Prostate gland (tissue), 2 donors: ENCODE results near the gene PARG. TPM values are rescaled to one million over a fixed set of nuclear protein-coding genes. Genes with fewer than 3 reads are reported as not detected.

Experiments used
- DNase-seq: peaks from one replicate; pipeline ENCODE4 v3.0.0-alpha.2; 2019; ENCODE audit warnings: low spot score
- H3K27ac ChIP-seq, 2 donors: fragments of 200-600 bp; sonication (generic); 2 replicates each; pipeline ENCODE4 v1.5.1; 2017 to 2019
- H3K27me3 ChIP-seq: fragments of 200-600 bp; sonication (generic); replicated peaks from 2 replicates; pipeline ENCODE4 v1.5.1; 2019; ENCODE audit not compliant: insufficient read depth
- H3K36me3 ChIP-seq, 2 donors: fragments of 200-600 bp; sonication (generic); 1 replicate in 1 of 2; 2 replicates in 1 of 2; pipeline versions ENCODE4 v1.5.1 to v1.8.1; 2017 to 2019
- H3K4me1 ChIP-seq: fragments of 200-600 bp; sonication (generic); replicated peaks from 2 replicates; pipeline ENCODE4 v1.5.1; 2019
- H3K4me3 ChIP-seq, 2 donors: fragments of 200-600 bp; sonication (generic); 2 replicates each; pipeline ENCODE4 v1.5.1; 2017 to 2019
- H3K9me3 ChIP-seq: fragments of 200-600 bp; sonication (generic); 2 replicates; pipeline ENCODE4 v1.5.1; 2017
- CTCF ChIP-seq, 4 experiments: fragments of 200-600 bp in 2 of 4; fragments of 450-650 bp in 2 of 4; sonication (generic) in 2 of 4; IDR thresholded peaks; 1 replicate in 3 of 4; 2 replicates in 1 of 4; pipeline ENCODE4 v1.5.1; 2016 to 2019; ENCODE audit warnings: antibody characterized with exemption in 4 of 4, mild to moderate bottlenecking in 2 of 4, moderate library complexity in 2 of 4
- POLR2A ChIP-seq: fragments of 450-650 bp; IDR thresholded peaks from one replicate; pipeline ENCODE4 v1.6.1; 2016; ENCODE audit warnings: antibody characterized with exemption, mild to moderate bottlenecking
- POLR2AphosphoS5 ChIP-seq: sonication (generic); formaldehyde crosslinking; IDR thresholded peaks from one replicate; pipeline ENCODE4 v1.6.1; 2017; ENCODE audit warnings: antibody characterized with exemption
- WGBS: methylation state at CpG from one replicate; pipeline ENCODE4 v1.1.5; 2018; 5-methylcytosine and 5-hydroxymethylcytosine counted together
- intact Hi-C: fragments of 100-400 bp; cut with DNase I; formaldehyde crosslinking; loops from one replicate; pipeline ENCODE4 v1.14.2; 2022
- total RNA-seq, 2 donors: library from RNA; depleted of rRNA; stranded (reverse); fragments of >200 nt; gene quantifications; one replicate each; pipeline ENCODE4 v1.1.0, GENCODE V29; 2016

The PARG gene
- total RNA-seq, 2 donors from 2014 or later, result 19.4 to 37.4 TPM

- intact Hi-C loops, result no loop called here
- Histone ChIP-seq H3K36me3 (no peaks in the 10 kb centered on the region), H3K9me3 (no peaks in the 10 kb centered on the region), H3K4me1 (no peaks in the 10 kb centered on the region), H3K4me3 (no peak overlapping the region), H3K27ac (no peak overlapping the region), H3K27me3 (no peaks in the 10 kb centered on the region)
- no peak for DNase-seq
- TF ChIP-seq CTCF (IDR thresholded peaks at IDR 0.05) (no peak), POLR2A (no peak), POLR2AphosphoS5 (no peak)
- 66% methylated on average over 8 of the region's 8 CpGs for WGBS
Observed at GRCh38 chr10:49784681-49785080, 157.1 kb downstream of the PARG start.

- Histone ChIP-seq H3K36me3 (no peaks in the 10 kb centered on the region), H3K27me3 (no peaks in the 10 kb centered on the region), H3K9me3 (no peaks in the 10 kb centered on the region), H3K4me1 (no peaks in the 10 kb centered on the region), H3K4me3 (no peak overlapping the region), H3K27ac (no peak overlapping the region)
- no peak for DNase-seq
- 40% methylated on average over 5 of the region's 5 CpGs for WGBS
- intact Hi-C loops, result no loop called here
- no peak for TF ChIP-seq CTCF (IDR thresholded peaks at IDR 0.05)
- no peak for TF ChIP-seq POLR2A
- no peak for TF ChIP-seq POLR2AphosphoS5
Observed at GRCh38 chr10:49783645-49784044, 158.2 kb downstream of the PARG start.

- DNase-seq, result no peak
- intact Hi-C loops, result no loop called here
Observed at GRCh38 chr10:49781247-49781646, 160.6 kb downstream of the PARG start.

GRCh38 chr10:49778197-49778596, 163.6 kb downstream of the PARG start:
- WGBS, result 81% methylated on average over 3 of the region's 3 CpGs
- no peak overlapping the region for H3K4me3 ChIP-seq
- H3K4me1 ChIP-seq, result no peaks in the 10 kb centered on the region
- no peaks in the 10 kb centered on the region for H3K36me3 ChIP-seq
- no peak for DNase-seq
- TF ChIP-seq POLR2AphosphoS5 (no peak), CTCF (IDR thresholded peaks at IDR 0.05) (no peak), POLR2A (no peak)
- H3K9me3 ChIP-seq, result no peaks in the 10 kb centered on the region
- peaks cover 2% of the 10 kb centered on the region for H3K27me3 ChIP-seq
- no peak overlapping the region for H3K27ac ChIP-seq
- intact Hi-C loops, result no loop called here

More at GRCh38 chr10:49781247-49781646, 160.6 kb downstream of the PARG start:
- TF ChIP-seq POLR2A, result no peak
- TF ChIP-seq POLR2AphosphoS5, result no peak
- TF ChIP-seq CTCF (IDR thresholded peaks at IDR 0.05), result no peak
- H3K9me3 ChIP-seq, result no peaks in the 10 kb centered on the region
- H3K27me3 ChIP-seq, result peaks cover 2% of the 10 kb centered on the region
- H3K4me3 ChIP-seq, result no peak overlapping the region
- H3K36me3 ChIP-seq, result no peaks in the 10 kb centered on the region
- H3K4me1 ChIP-seq, result no peaks in the 10 kb centered on the region
- H3K27ac ChIP-seq, result no peak overlapping the region

GRCh38 chr10:49776851-49777250, 165.0 kb downstream of the PARG start:
- Histone ChIP-seq H3K27me3 (peaks cover 2% of the 10 kb centered on the region), H3K4me3 (no peak overlapping the region), H3K36me3 (no peaks in the 10 kb centered on the region), H3K27ac (no peak overlapping the region), H3K4me1 (no peaks in the 10 kb centered on the region), H3K9me3 (no peaks in the 10 kb centered on the region)
- TF ChIP-seq POLR2AphosphoS5 (no peak), CTCF (IDR thresholded peaks at IDR 0.05) (no peak), POLR2A (no peak)
- intact Hi-C loops, result no loop called here
- no peak for DNase-seq
- WGBS, result 78% methylated on average over 4 of the region's 4 CpGs
